Chondrocyte (in vitro differentiated cells): ENCODE data around the gene KRT78. TPM values are rescaled to one million over a fixed set of nuclear protein-coding genes. Genes with fewer than 3 reads are reported as not detected.

ENCODE experiments used
- DNase-seq: peaks from one replicate; pipeline ENCODE4 v3.0.0; 2021; ENCODE audit warnings: mixed read lengths, low spot score
- H3K27ac Mint-ChIP-seq: one replicate; pipeline ENCODE4 v1.8.0; 2021; ENCODE audit warnings: mild to moderate bottlenecking, moderate library complexity, mixed read lengths; ENCODE audit not compliant: unreplicated experiment
- H3K27me3 Mint-ChIP-seq: 2 replicates; pipeline ENCODE4 v1.8.0; 2021; ENCODE audit warnings: low read depth, mixed read lengths
- H3K36me3 Mint-ChIP-seq: 2 replicates; pipeline ENCODE4 v1.8.0; 2021; ENCODE audit warnings: low read depth, mixed read lengths
- H3K4me1 Mint-ChIP-seq: 2 replicates; pipeline ENCODE4 v1.8.0; 2021; ENCODE audit warnings: low read depth, mild to moderate bottlenecking, mixed read lengths
- H3K4me3 Mint-ChIP-seq: one replicate; pipeline ENCODE4 v1.8.0; 2021; ENCODE audit warnings: mild to moderate bottlenecking, moderate library complexity, mixed read lengths; ENCODE audit not compliant: unreplicated experiment
- H3K9me3 Mint-ChIP-seq: 2 replicates; pipeline ENCODE4 v1.8.0; 2021; ENCODE audit warnings: low read depth, mixed read lengths
- CTCF ChIP-seq: fragments of 200-600 bp; sonication (generic); IDR thresholded peaks from 2 replicates; pipeline ENCODE4 v1.5.0; 2021; ENCODE audit warnings: antibody characterized with exemption, mild to moderate bottlenecking, moderate library complexity
- total RNA-seq: library from RNA; stranded (reverse); gene quantifications from 3 replicates; pipeline ENCODE4 v1.2.1, GENCODE V29; 2021

The KRT78 gene
- total RNA-seq, 1 donor from 2014 or later: not detected

GRCh38 chr12:52791271-52792184 lies 57.3 kb downstream of the KRT78 start:
- H3K9me3 Mint-ChIP-seq: no peaks in the 10 kb centered on the region
- DNase-seq: no peak
- H3K27me3 Mint-ChIP-seq: peaks cover 41% of the 10 kb centered on the region
- TF ChIP-seq CTCF: no peak
- H3K4me1 Mint-ChIP-seq: no peaks in the 10 kb centered on the region
- H3K27ac Mint-ChIP-seq: no peak overlapping the region
- H3K36me3 Mint-ChIP-seq: no peaks in the 10 kb centered on the region
- H3K4me3 Mint-ChIP-seq: no peak overlapping the region

- Mint-ChIP-seq H3K27me3 (peaks cover 45% of the 10 kb centered on the region), H3K27ac (no peak overlapping the region), H3K4me3 (no peak overlapping the region), H3K9me3 (peaks cover 2% of the 10 kb centered on the region), H3K4me1 (no peaks in the 10 kb centered on the region), H3K36me3 (no peaks in the 10 kb centered on the region)
- TF ChIP-seq CTCF: no peak
- DNase-seq: no peak
Observed at GRCh38 chr12:52790427-52791270, 58.1 kb downstream of the KRT78 start.

GRCh38 chr12:52789637-52790426 lies 59.0 kb downstream of the KRT78 start:
- no peak for DNase-seq
- no peak for TF ChIP-seq CTCF
- Mint-ChIP-seq H3K36me3 (no peaks in the 10 kb centered on the region), H3K4me1 (no peaks in the 10 kb centered on the region), H3K27me3 (peaks cover 52% of the 10 kb centered on the region), H3K27ac (no peak overlapping the region), H3K9me3 (peaks cover 2% of the 10 kb centered on the region), H3K4me3 (no peak overlapping the region)

- H3K4me3 Mint-ChIP-seq: no peak overlapping the region
- no peak for DNase-seq
- no peaks in the 10 kb centered on the region for H3K4me1 Mint-ChIP-seq
- H3K36me3 Mint-ChIP-seq: no peaks in the 10 kb centered on the region
- TF ChIP-seq CTCF: no peak
- H3K27me3 Mint-ChIP-seq: peaks cover 50% of the 10 kb centered on the region
- no peak overlapping the region for H3K27ac Mint-ChIP-seq
- H3K9me3 Mint-ChIP-seq: peaks cover 2% of the 10 kb centered on the region
Observed at GRCh38 chr12:52788876-52789636, 59.7 kb downstream of the KRT78 start.
